Breast epithelium (tissue), 3 donors: ENCODE results near the gene CREB3L4.

Source experiments
- POLR2A ChIP-seq: fragments of 450-650 bp; IDR thresholded peaks from one replicate; pipeline ENCODE4 v1.6.1; 2016; ENCODE audit warnings: antibody characterized with exemption, mild to moderate bottlenecking, moderate library complexity
- POLR2AphosphoS5 ChIP-seq, 3 donors: sonication (generic); formaldehyde crosslinking; IDR thresholded peaks; one replicate each; pipeline ENCODE4 v1.6.1; 2017; ENCODE audit warnings: antibody characterized with exemption in 3 of 3
- TF ChIP-seq, protein P1 (sequence below), 3 donors: fragments of 450-650 bp; IDR thresholded peaks; one replicate each; pipeline ENCODE4 v1.5.1; 2016 to 2017; ENCODE audit warnings: antibody characterized with exemption in 3 of 3, mild to moderate bottlenecking in 3 of 3, moderate library complexity in 3 of 3

DNA sequence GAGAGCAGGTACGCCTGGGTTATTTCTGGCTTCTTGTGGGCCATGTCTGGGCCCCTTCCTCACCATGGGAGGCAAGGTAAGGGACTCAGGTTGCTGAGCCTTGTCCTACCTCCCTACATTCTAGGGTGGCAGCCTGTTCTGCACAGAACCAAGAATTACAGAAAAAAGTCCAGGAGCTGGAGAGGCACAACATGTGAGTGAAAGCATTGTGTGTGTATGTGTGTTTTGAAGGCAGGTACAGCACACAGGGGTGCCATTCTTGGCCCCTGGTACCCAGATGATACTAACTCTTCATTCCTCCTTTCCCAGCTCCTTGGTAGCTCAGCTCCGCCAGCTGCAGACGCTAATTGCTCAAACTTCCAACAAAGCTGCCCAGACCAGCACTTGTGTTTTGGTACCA is 5.4 kb downstream of the CREB3L4 start:
- TF ChIP-seq, protein P1, sequence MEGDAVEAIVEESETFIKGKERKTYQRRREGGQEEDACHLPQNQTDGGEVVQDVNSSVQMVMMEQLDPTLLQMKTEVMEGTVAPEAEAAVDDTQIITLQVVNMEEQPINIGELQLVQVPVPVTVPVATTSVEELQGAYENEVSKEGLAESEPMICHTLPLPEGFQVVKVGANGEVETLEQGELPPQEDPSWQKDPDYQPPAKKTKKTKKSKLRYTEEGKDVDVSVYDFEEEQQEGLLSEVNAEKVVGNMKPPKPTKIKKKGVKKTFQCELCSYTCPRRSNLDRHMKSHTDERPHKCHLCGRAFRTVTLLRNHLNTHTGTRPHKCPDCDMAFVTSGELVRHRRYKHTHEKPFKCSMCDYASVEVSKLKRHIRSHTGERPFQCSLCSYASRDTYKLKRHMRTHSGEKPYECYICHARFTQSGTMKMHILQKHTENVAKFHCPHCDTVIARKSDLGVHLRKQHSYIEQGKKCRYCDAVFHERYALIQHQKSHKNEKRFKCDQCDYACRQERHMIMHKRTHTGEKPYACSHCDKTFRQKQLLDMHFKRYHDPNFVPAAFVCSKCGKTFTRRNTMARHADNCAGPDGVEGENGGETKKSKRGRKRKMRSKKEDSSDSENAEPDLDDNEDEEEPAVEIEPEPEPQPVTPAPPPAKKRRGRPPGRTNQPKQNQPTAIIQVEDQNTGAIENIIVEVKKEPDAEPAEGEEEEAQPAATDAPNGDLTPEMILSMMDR (IDR thresholded peaks at IDR 0.05) = no peak
- TF ChIP-seq POLR2A (no peak), POLR2AphosphoS5 (IDR thresholded peaks at IDR 0.05) (no peak)
